ENCODE data around the gene EGFL7. TPM values are rescaled to one million over a fixed set of nuclear protein-coding genes. Genes with fewer than 3 reads are reported as not detected.

The EGFL7 gene
- total RNA-seq, 2 donors from 2014 or later: 31.5 to 34.0 TPM

DNA sequence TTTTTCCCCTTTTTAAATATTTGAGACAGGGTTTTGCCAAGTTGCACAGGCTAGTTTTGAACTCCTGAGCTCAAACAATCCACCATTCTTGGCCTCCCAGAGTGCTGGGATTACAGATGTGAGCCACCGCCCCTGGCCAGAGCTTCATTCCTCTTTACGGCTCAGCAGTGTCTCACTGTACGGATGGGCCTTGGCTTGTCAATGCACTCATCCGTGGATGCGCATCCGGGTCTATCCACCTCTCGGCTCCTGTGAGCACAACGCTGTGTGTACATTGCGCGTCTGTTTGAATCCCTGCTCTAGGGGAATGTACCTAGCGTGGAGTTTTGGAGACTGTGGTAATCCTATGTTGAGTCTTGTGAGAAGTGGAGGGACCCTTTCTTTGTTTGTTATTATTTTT, 10.9 kb upstream of the EGFL7 start:
- Mint-ChIP-seq H3K27me3 (ENCODE audit: insufficient read depth) (no peaks in the 10 kb centered on the region), H3K4me1 (no peaks in the 10 kb centered on the region), H3K4me3 (no peak overlapping the region), H3K27ac (no peak overlapping the region), H3K9me3 (no peaks in the 10 kb centered on the region), H3K36me3 (ENCODE audit: low read depth) (no peaks in the 10 kb centered on the region)
- no peak for DNase-seq
- no peaks in the 10 kb centered on the region for H3K9me3 ChIP-seq (ENCODE audit: control insufficient read depth, low read length)
- no peak overlapping the region for H3K4me3 ChIP-seq (ENCODE audit: low read length)
- no peak overlapping the region for H3K9ac ChIP-seq (ENCODE audit: extremely low read depth, low read length, poor library complexity, severe bottlenecking)
- H3K36me3 ChIP-seq (ENCODE audit: control insufficient read depth, insufficient read depth, low read length): no peaks in the 10 kb centered on the region
- TF ChIP-seq, protein P1, sequence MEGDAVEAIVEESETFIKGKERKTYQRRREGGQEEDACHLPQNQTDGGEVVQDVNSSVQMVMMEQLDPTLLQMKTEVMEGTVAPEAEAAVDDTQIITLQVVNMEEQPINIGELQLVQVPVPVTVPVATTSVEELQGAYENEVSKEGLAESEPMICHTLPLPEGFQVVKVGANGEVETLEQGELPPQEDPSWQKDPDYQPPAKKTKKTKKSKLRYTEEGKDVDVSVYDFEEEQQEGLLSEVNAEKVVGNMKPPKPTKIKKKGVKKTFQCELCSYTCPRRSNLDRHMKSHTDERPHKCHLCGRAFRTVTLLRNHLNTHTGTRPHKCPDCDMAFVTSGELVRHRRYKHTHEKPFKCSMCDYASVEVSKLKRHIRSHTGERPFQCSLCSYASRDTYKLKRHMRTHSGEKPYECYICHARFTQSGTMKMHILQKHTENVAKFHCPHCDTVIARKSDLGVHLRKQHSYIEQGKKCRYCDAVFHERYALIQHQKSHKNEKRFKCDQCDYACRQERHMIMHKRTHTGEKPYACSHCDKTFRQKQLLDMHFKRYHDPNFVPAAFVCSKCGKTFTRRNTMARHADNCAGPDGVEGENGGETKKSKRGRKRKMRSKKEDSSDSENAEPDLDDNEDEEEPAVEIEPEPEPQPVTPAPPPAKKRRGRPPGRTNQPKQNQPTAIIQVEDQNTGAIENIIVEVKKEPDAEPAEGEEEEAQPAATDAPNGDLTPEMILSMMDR (conservative IDR thresholded peaks at IDR 0.05): no peak
- H3K27me3 ChIP-seq (ENCODE audit: control insufficient read depth, insufficient read depth, low read length, poor library complexity, severe bottlenecking): no peaks in the 10 kb centered on the region
- no peak overlapping the region for H3K27ac ChIP-seq (ENCODE audit: low read depth, low read length)
- WGBS, 2 experiments (ENCODE audit: insufficient coverage in 1 of 2, insufficient read length in 1 of 2): 95 to 99% methylated on average over 10 to 11 of the region's 11 CpGs
- no peaks in the 10 kb centered on the region for H3K4me1 ChIP-seq (ENCODE audit: control insufficient read depth, insufficient read depth, low read length)

DNA sequence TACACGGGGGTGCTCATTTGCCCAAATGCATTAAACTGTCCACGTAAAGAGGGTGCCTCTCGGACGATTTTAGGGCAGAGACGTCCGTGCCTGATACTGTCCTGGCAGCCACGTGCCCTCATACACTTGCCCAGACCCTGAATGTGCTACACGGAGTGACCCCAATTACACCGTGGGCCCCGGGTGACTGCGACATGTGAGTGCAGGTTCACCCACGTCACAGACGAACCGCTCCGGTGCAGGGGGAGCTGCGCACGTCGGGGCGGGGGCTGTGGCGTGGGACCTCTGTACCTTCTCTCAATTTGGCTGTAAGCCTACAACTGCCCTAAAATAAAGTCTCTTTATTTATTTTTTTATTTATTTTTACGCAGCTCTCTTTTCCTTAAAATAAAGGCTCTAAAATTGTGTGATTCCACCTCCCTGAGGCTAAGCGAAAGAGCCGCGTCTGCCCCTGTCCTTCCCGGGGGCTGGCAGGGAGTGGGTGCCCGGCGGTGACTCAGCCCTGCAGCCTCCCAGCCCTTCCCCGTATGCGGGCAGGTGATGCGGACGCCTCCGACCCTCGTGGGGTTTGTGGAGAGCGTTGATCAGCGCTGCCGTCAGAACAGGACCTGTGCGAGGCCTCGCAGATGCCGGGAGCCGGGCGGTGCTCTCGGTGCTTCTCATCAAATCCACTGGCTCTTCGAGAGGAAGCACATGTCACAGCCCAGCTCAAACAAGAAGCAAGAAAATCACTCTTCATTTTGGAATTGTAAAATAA, 9.2 kb upstream of the EGFL7 start:
- WGBS, 2 experiments (ENCODE audit: insufficient coverage in 1 of 2, insufficient read length in 1 of 2): 86 to 91% methylated on average over 32 to 43 of the region's 43 CpGs
- H3K9ac ChIP-seq (ENCODE audit: extremely low read depth, low read length, poor library complexity, severe bottlenecking): no peak overlapping the region
- no peak overlapping the region for H3K4me3 Mint-ChIP-seq
- H3K9me3 Mint-ChIP-seq: no peaks in the 10 kb centered on the region
- H3K27me3 ChIP-seq (ENCODE audit: control insufficient read depth, insufficient read depth, low read length, poor library complexity, severe bottlenecking): no peaks in the 10 kb centered on the region
- no peak for DNase-seq
- no peaks in the 10 kb centered on the region for H3K36me3 Mint-ChIP-seq (ENCODE audit: low read depth)
- no peaks in the 10 kb centered on the region for H3K36me3 ChIP-seq (ENCODE audit: control insufficient read depth, insufficient read depth, low read length)
- H3K9me3 ChIP-seq (ENCODE audit: control insufficient read depth, low read length): no peaks in the 10 kb centered on the region
- no peaks in the 10 kb centered on the region for H3K4me1 ChIP-seq (ENCODE audit: control insufficient read depth, insufficient read depth, low read length)
- H3K27ac ChIP-seq (ENCODE audit: low read depth, low read length): no peak overlapping the region
- H3K4me1 Mint-ChIP-seq: no peaks in the 10 kb centered on the region
- H3K4me3 ChIP-seq (ENCODE audit: low read length): no peak overlapping the region
- TF ChIP-seq, protein P1 (conservative IDR thresholded peaks at IDR 0.05): no peak
- H3K27ac Mint-ChIP-seq: no peak overlapping the region
- no peaks in the 10 kb centered on the region for H3K27me3 Mint-ChIP-seq (ENCODE audit: insufficient read depth)

DNA sequence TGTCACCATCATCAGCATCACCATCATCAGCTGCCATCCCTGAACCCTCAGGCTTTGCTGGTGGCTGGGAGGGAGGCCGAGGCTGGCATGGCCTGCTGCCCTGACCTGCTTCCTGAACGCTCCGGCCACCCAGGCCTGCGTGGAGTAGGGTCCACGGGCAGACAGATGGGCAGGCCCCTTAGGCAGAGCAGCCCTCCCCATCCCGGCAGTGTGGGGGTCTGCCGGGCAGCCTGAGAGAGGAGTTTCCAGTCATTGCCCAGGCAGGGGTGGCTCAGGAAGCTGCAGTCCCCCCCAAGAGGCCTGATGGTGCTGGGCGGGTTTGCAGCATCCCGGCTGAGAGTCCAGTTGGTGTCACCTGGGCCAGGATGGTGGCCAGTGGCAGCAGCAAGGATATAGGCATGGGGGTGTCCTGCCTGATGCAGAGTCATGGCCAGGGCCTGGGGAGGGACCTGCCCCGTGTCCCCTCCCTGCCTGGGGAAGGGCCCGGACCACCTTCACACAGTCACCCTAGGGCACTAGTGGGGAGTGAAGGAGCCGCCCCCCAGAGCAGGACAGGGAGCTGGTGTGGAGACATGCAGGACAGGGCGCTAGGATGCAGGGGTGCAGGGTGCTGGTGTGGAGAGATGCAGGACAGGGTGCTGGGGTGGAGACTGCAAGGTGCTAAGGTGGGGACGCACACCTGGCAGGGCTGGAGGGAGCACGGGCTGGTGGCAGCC, 7.7 kb upstream of the EGFL7 start:
- Mint-ChIP-seq H3K4me1 (no peaks in the 10 kb centered on the region), H3K27ac (no peak overlapping the region), H3K36me3 (ENCODE audit: low read depth) (no peaks in the 10 kb centered on the region), H3K4me3 (no peak overlapping the region), H3K27me3 (ENCODE audit: insufficient read depth) (no peaks in the 10 kb centered on the region), H3K9me3 (no peaks in the 10 kb centered on the region)
- TF ChIP-seq, protein P1 (conservative IDR thresholded peaks at IDR 0.05): no peak
- H3K36me3 ChIP-seq (ENCODE audit: control insufficient read depth, insufficient read depth, low read length): no peaks in the 10 kb centered on the region
- H3K9ac ChIP-seq (ENCODE audit: extremely low read depth, low read length, poor library complexity, severe bottlenecking): no peak overlapping the region
- no peak for DNase-seq
- H3K27ac ChIP-seq (ENCODE audit: low read depth, low read length): no peak overlapping the region
- no peaks in the 10 kb centered on the region for H3K4me1 ChIP-seq (ENCODE audit: control insufficient read depth, insufficient read depth, low read length)
- H3K9me3 ChIP-seq (ENCODE audit: control insufficient read depth, low read length): no peaks in the 10 kb centered on the region
- no peak overlapping the region for H3K4me3 ChIP-seq (ENCODE audit: low read length)
- 87 to 93% methylated on average over 7 to 15 of the region's 15 CpGs for WGBS, 2 experiments (ENCODE audit: insufficient coverage in 1 of 2, insufficient read length in 1 of 2)
- no peaks in the 10 kb centered on the region for H3K27me3 ChIP-seq (ENCODE audit: control insufficient read depth, insufficient read depth, low read length, poor library complexity, severe bottlenecking)
